ENCODE results near the gene PDE7B. TPM values are rescaled to one million over a fixed set of nuclear protein-coding genes. Genes with fewer than 3 reads are reported as not detected.

PDE7B gene
- total and polyA plus RNA-seq, 2 of the 8 experiments (the other 6 are each of a cell fraction or from before 2014, with no cell fraction given), result not detected

DNA sequence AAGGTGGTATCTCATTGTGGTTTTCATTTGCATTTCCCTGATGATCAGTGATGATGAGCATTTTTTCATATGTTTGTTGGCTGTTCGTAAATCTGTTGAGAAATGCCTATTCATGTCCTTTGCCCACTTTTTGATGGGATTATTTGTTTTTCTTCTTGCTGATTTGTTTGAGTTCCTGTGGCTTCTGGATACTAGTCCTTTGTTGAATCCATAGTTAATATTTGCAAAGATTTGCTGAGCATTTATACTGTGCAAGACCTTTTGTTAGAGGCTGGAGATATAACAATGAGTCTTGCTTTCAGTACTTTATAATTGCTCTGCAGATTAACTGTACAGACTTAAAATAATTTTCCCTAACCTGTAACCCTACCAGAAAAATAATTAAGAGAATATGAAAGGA is 35.6 kb downstream of the PDE7B start:
- no peak overlapping the region for H3K18ac ChIP-seq (ENCODE audit: extremely low read depth, low read length)
- no peak overlapping the region for H4K5ac ChIP-seq (ENCODE audit: insufficient read length, low read depth, low read length)
- H3K56ac ChIP-seq (replicated peaks; ENCODE audit: insufficient read length, low read depth, low read length), result no peak overlapping the region
- H2BK20ac ChIP-seq (ENCODE audit: low read length), result no peak overlapping the region
- no peaks in the 10 kb centered on the region for H3K27me3 ChIP-seq (replicated peaks in 1 of 4; ENCODE audit: control insufficient read depth in 3 of 4, extremely low read depth in 1 of 4, insufficient read depth in 3 of 4, low read length in 3 of 4)
- no peak overlapping the region for H3K4me2 ChIP-seq (ENCODE audit: insufficient read depth in 1 of 2, low read depth in 2 of 2, low read length in 2 of 2)
- no peak overlapping the region for H3K27ac ChIP-seq (ENCODE audit: low read depth, low read length)
- no peak overlapping the region for H3K9ac ChIP-seq (replicated peaks in 1 of 4; ENCODE audit: extremely low read depth in 1 of 4, low read depth in 3 of 4, low read length in 3 of 4)
- H2AFZ ChIP-seq (ENCODE audit: low read length), result no peak overlapping the region
- H3K14ac ChIP-seq (ENCODE audit: insufficient read length), result no peak overlapping the region
- no peak overlapping the region for H3K23ac ChIP-seq (ENCODE audit: insufficient read length)
- H4K91ac ChIP-seq (replicated peaks; ENCODE audit: insufficient read length, low read length), result no peak overlapping the region
- no peaks in the 10 kb centered on the region for H3K4me1 ChIP-seq (replicated peaks in 1 of 4; ENCODE audit: control insufficient read depth in 3 of 4, insufficient read depth in 4 of 4, low read length in 3 of 4)
- H3K36me3 ChIP-seq (ENCODE audit: control insufficient read depth in 2 of 4, insufficient read depth in 4 of 4, low read length in 3 of 4), result no peaks in the 10 kb centered on the region
- DNase-seq (ENCODE audit: low read depth in 1 of 2, low spot score in 2 of 2), result no peak
- no peaks in the 10 kb centered on the region for H3K79me1 ChIP-seq (ENCODE audit: low read depth, low read length)
- CTCF ChIA-PET (ENCODE audit: partially characterized antibody), result interaction anchor here (1.1 kb wide), 1 partner anchor 127 kb away, joined by 3 read pairs; no protein-coding TSS in a partner anchor
- H2BK15ac ChIP-seq (ENCODE audit: low read length), result no peak overlapping the region
- no peak overlapping the region for H2BK120ac ChIP-seq (replicated peaks; ENCODE audit: low read depth, low read length)
- H3K4me3 ChIP-seq (ENCODE audit: extremely low read depth in 1 of 4, insufficient read depth in 2 of 4, low read depth in 3 of 4, low read length in 4 of 4), result no peak overlapping the region
- H4K8ac ChIP-seq (ENCODE audit: extremely low read depth, insufficient read depth, low read length), result no peak overlapping the region
- no peak for FAIRE-seq
- WGBS, 2 experiments (ENCODE audit: extremely low coverage in 1 of 2, insufficient coverage in 1 of 2, insufficient read length in 1 of 2, insufficient replicate concordance in 2 of 2, low coverage in 1 of 2, low lambda C conversion rate in 2 of 2, missing lambda C conversion rate in 1 of 2), result 100% methylated on average over 1 of the region's 1 CpG; no CpG with 5 or more reads in 1 of the 2 experiments
- no peak overlapping the region for H3K4ac ChIP-seq (replicated peaks; ENCODE audit: insufficient read length, low read depth, low read length)
- POLR2A ChIA-PET (ENCODE audit: partially characterized antibody), result no interaction called here
- H2BK5ac ChIP-seq (ENCODE audit: low read depth, low read length), result no peak overlapping the region
- H3K79me2 ChIP-seq (ENCODE audit: control insufficient read depth in 1 of 2, insufficient read depth in 2 of 2, low read length in 2 of 2), result no peaks in the 10 kb centered on the region
- no peak overlapping the region for H2AK5ac ChIP-seq (ENCODE audit: low read depth, low read length)
- no peaks in the 10 kb centered on the region for H4K20me1 ChIP-seq (replicated peaks in 1 of 2; ENCODE audit: control insufficient read depth in 1 of 2, insufficient read depth in 2 of 2, low read length in 2 of 2)
- H3K23me2 ChIP-seq (ENCODE audit: low read depth, low read length), result no peaks in the 10 kb centered on the region
- H3K9me3 ChIP-seq (ENCODE audit: insufficient read depth in 2 of 2, low read depth in 1 of 2, low read length in 1 of 2), result no peaks in the 10 kb centered on the region
- no peak overlapping the region for H2BK12ac ChIP-seq (ENCODE audit: low read depth, low read length)
- no peak for TF ChIP-seq SIN3A (conservative IDR thresholded peaks at IDR 0.05 in 1 of 2, IDR thresholded peaks at IDR 0.05 in 1 of 2; ENCODE audit: low read depth in 1 of 2, low read length in 2 of 2)
- no peak for TF ChIP-seq RBBP5 (IDR thresholded peaks at IDR 0.05; ENCODE audit: borderline replicate concordance, low read depth, low read length)
- TF ChIP-seq, protein P1, sequence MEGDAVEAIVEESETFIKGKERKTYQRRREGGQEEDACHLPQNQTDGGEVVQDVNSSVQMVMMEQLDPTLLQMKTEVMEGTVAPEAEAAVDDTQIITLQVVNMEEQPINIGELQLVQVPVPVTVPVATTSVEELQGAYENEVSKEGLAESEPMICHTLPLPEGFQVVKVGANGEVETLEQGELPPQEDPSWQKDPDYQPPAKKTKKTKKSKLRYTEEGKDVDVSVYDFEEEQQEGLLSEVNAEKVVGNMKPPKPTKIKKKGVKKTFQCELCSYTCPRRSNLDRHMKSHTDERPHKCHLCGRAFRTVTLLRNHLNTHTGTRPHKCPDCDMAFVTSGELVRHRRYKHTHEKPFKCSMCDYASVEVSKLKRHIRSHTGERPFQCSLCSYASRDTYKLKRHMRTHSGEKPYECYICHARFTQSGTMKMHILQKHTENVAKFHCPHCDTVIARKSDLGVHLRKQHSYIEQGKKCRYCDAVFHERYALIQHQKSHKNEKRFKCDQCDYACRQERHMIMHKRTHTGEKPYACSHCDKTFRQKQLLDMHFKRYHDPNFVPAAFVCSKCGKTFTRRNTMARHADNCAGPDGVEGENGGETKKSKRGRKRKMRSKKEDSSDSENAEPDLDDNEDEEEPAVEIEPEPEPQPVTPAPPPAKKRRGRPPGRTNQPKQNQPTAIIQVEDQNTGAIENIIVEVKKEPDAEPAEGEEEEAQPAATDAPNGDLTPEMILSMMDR (IDR thresholded peaks at IDR 0.05; ENCODE audit: control extremely low read depth in 1 of 3, insufficient read depth in 1 of 3, low read depth in 1 of 3, low read length in 3 of 3), result no peak
- no peak for TF ChIP-seq GABPA (IDR thresholded peaks at IDR 0.05; ENCODE audit: borderline replicate concordance, insufficient read depth, low read length)
- no peak for TF ChIP-seq ASH2L (IDR thresholded peaks at IDR 0.05; ENCODE audit: low read length)
- no peak for TF ChIP-seq CREB1 (IDR thresholded peaks at IDR 0.05)
- TF ChIP-seq TCF12 (IDR thresholded peaks at IDR 0.05; ENCODE audit: low read depth, low read length), result no peak
- no peak for TF ChIP-seq SP4 (IDR thresholded peaks at IDR 0.05; ENCODE audit: low read length)
- TF ChIP-seq, protein P2, sequence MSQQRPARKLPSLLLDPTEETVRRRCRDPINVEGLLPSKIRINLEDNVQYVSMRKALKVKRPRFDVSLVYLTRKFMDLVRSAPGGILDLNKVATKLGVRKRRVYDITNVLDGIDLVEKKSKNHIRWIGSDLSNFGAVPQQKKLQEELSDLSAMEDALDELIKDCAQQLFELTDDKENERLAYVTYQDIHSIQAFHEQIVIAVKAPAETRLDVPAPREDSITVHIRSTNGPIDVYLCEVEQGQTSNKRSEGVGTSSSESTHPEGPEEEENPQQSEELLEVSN (IDR thresholded peaks at IDR 0.05), result no peak
- no peak for TF ChIP-seq BACH1 (IDR thresholded peaks at IDR 0.05; ENCODE audit: low read length)
- TF ChIP-seq TAF1 (IDR thresholded peaks at IDR 0.05; ENCODE audit: low read depth, low read length), result no peak

All from H1 (cell line).